K562 (cell line): ENCODE results near the gene HCST. TPM values are rescaled to one million over a fixed set of nuclear protein-coding genes. Genes with fewer than 3 reads are reported as not detected.

Experiments
- ATAC-seq: fragments of 200-7000 bp; cut with Tn5 transposase; 3 replicates; pipeline ENCODE4 v1.9.1; 2020; ENCODE audit warnings: moderate library complexity
- BruUV-seq: library from RNA; stranded (reverse); fragments of 400-500 nt; replicated peaks from 2 replicates; lab custom pipeline; 2021; lab: Mats Ljungman, UMichigan
- CTCF ChIA-PET: fragments of 300-600 bp; formaldehyde crosslinking; extraction: SDS; loops from one replicate; lab custom pipeline; 2021; ENCODE audit warnings: low intra/inter-chr PET ratio; lab: Yijun Ruan, JAX
- POLR2A ChIA-PET: fragments of 300-600, 350-650 bp; sonication (Branson Sonifier 250); formaldehyde crosslinking; extraction: SDS; loops from one replicate; lab custom pipeline; 2021; ENCODE audit warnings: antibody characterized with exemption, inconsistent platforms; lab: Yijun Ruan, JAX
- DNase-seq, 4 experiments: peaks; one replicate each; pipeline versions ENCODE4 v3.0.0 to v3.0.0-alpha.2; 2011 to 2018; ENCODE audit warnings: low spot score in 3 of 4, mixed read lengths in 3 of 4; ENCODE audit errors: extremely low read depth in 1 of 4
- FAIRE-seq: peaks from 2 replicates; lab custom pipeline; 2011; peaks lifted over from hg19 to GRCh38; lab: Jason Lieb, UNC
- H2AFZ ChIP-seq: 2 replicates; pipeline ENCODE4 v1.6.0; 2011; ENCODE audit warnings: low read depth, low read length, control low read depth, inconsistent platforms
- H3K27ac ChIP-seq: fragments of 200-600 bp; 3 replicates; pipeline ENCODE4 v1.8.0; 2011; ENCODE audit warnings: low read depth, mild to moderate bottlenecking, control low read depth, inconsistent platforms, low read length, moderate library complexity, mixed read lengths; ENCODE audit errors: extremely low read depth
- H3K27me3 ChIP-seq, 2 experiments: fragments of 300-600 bp in 1 of 2; 2 replicates in 1 of 2; 3 replicates in 1 of 2; pipeline versions ENCODE4 v1.6.0 to v1.8.0; 2011; ENCODE audit warnings: inconsistent platforms in 2 of 2, low read length in 2 of 2, mild to moderate bottlenecking in 1 of 2, mixed read lengths in 1 of 2, moderate library complexity in 1 of 2; ENCODE audit not compliant: control insufficient read depth in 2 of 2, insufficient read depth in 2 of 2
- H3K36me3 ChIP-seq: fragments of 300-600 bp; 3 replicates; pipeline ENCODE4 v1.8.0; 2011; ENCODE audit warnings: mild to moderate bottlenecking, low read length, inconsistent platforms; ENCODE audit not compliant: control insufficient read depth, insufficient read depth
- H3K4me1 ChIP-seq, 2 experiments: fragments of 200-600 bp in 1 of 2; replicated peaks in 1 of 2; 2 replicates in 1 of 2; 3 replicates in 1 of 2; pipeline versions ENCODE4 v1.5.1 to v1.8.0; 2011; ENCODE audit warnings: inconsistent platforms in 2 of 2, low read length in 2 of 2, mild to moderate bottlenecking in 1 of 2, mixed read lengths in 1 of 2, moderate library complexity in 1 of 2; ENCODE audit not compliant: control insufficient read depth in 2 of 2, insufficient read depth in 2 of 2
- H3K4me2 ChIP-seq: 2 replicates; pipeline ENCODE4 v1.6.1; 2011; ENCODE audit warnings: low read length, control low read depth, inconsistent platforms, mixed read lengths; ENCODE audit not compliant: insufficient read depth
- H3K4me3 ChIP-seq: fragments of 200-600 bp; sonication (generic), shearing (Covaris generic); 2 replicates; pipeline ENCODE4 v1.5.1; 2016; ENCODE audit warnings: control low read depth, inconsistent platforms
- H3K79me2 ChIP-seq: fragments of 200-600 bp; 3 replicates; pipeline ENCODE4 v1.8.0; 2011; ENCODE audit warnings: low read length, inconsistent platforms; ENCODE audit not compliant: control insufficient read depth, insufficient read depth
- H3K9ac ChIP-seq, 2 experiments: 2 replicates each; pipeline versions ENCODE4 v1.6.0 to v1.6.1; 2011; ENCODE audit warnings: low read depth in 2 of 2, low read length in 2 of 2, control low read depth in 1 of 2, inconsistent platforms in 1 of 2, mild to moderate bottlenecking in 1 of 2, mixed read lengths in 1 of 2; ENCODE audit not compliant: insufficient read depth in 1 of 2
- H3K9me1 ChIP-seq: one replicate; pipeline ENCODE4 v1.6.0; 2011; ENCODE audit warnings: inconsistent platforms, mild to moderate bottlenecking, low read length, moderate library complexity; ENCODE audit not compliant: control insufficient read depth, insufficient read depth
- H3K9me3 ChIP-seq: replicated peaks from 2 replicates; pipeline ENCODE4 v1.5.1; 2011; ENCODE audit warnings: low read depth, low read length, inconsistent platforms; ENCODE audit not compliant: control insufficient read depth, insufficient read depth
- H4K20me1 ChIP-seq: replicated peaks from 2 replicates; pipeline ENCODE4 v1.6.1; 2011; ENCODE audit warnings: low read length, inconsistent platforms, mixed read lengths; ENCODE audit not compliant: control insufficient read depth, insufficient read depth
- FOXO4 ChIP-seq: fragments of 450-650 bp; formaldehyde crosslinking; IDR thresholded peaks from 2 replicates; pipeline ENCODE4 v1.4.0; 2020; ENCODE audit warnings: mild to moderate bottlenecking, moderate library complexity
- POLR2AphosphoS5 ChIP-seq: IDR thresholded peaks from 2 replicates; pipeline ENCODE4 v1.6.1; 2011; ENCODE audit warnings: mild to moderate bottlenecking, low read depth, low read length, moderate library complexity; ENCODE audit not compliant: control insufficient read depth, insufficient read depth
- WGBS: fragments of 100-300 bp; shearing (Covaris generic); methylation state at CpG from one replicate; pipeline ENCODE4 v1.1.6; 2016; ENCODE audit warnings: low coverage, mixed read lengths; ENCODE audit not compliant: insufficient coverage; ENCODE audit errors: missing lambda C conversion rate; 5-methylcytosine and 5-hydroxymethylcytosine counted together
- in situ Hi-C: fragments of 300-500 bp; cut with MboI; formaldehyde crosslinking; loops from 4 replicates; pipeline ENCODE4 v1.15.0; 2018; ENCODE audit warnings: inconsistent platforms, mixed read lengths
- intact Hi-C: fragments of 100-400 bp; cut with micrococcal nuclease; formaldehyde crosslinking; loops from 2 replicates; pipeline ENCODE4 v1.14.2; 2022
- polyA plus RNA-seq, 8 experiments: library from polyadenylated mRNA; depleted of rRNA in 4 of 8; stranded (reverse) in 5 of 8; unstranded in 3 of 8; fragments of >200 nt; fragmentation: Nextera tagmentation in 2 of 8; fragmentation: Illumina TruSeq in 1 of 8; extraction: Ambion mirVana in 2 of 8; extraction: Trizol in 1 of 8; gene quantifications; 2 replicates each; pipeline versions ENCODE4 v1.2.1 to v1.2.3, GENCODE V29; 2011 to 2014; ENCODE audit warnings: inconsistent platforms in 1 of 8, missing spikeins in 1 of 8
- total RNA-seq, 7 experiments: library from RNA; depleted of rRNA in 6 of 7; stranded (reverse); fragments of >200 nt in 6 of 7; fragmentation: Illumina TruSeq in 2 of 7; extraction: Trizol in 2 of 7; gene quantifications; 2 replicates each; pipeline versions ENCODE4 v1.2.1 to v1.2.3, GENCODE V29; 2011 to 2021; ENCODE audit warnings: low replicate concordance in 1 of 7

HCST gene
- total and polyA plus RNA-seq, 9 of the 15 experiments (the other 6 are each of a cell fraction or from before 2014, with no cell fraction given), result 0.29 to 1.9 (median 0.95) TPM; not detected in 2

DNA sequence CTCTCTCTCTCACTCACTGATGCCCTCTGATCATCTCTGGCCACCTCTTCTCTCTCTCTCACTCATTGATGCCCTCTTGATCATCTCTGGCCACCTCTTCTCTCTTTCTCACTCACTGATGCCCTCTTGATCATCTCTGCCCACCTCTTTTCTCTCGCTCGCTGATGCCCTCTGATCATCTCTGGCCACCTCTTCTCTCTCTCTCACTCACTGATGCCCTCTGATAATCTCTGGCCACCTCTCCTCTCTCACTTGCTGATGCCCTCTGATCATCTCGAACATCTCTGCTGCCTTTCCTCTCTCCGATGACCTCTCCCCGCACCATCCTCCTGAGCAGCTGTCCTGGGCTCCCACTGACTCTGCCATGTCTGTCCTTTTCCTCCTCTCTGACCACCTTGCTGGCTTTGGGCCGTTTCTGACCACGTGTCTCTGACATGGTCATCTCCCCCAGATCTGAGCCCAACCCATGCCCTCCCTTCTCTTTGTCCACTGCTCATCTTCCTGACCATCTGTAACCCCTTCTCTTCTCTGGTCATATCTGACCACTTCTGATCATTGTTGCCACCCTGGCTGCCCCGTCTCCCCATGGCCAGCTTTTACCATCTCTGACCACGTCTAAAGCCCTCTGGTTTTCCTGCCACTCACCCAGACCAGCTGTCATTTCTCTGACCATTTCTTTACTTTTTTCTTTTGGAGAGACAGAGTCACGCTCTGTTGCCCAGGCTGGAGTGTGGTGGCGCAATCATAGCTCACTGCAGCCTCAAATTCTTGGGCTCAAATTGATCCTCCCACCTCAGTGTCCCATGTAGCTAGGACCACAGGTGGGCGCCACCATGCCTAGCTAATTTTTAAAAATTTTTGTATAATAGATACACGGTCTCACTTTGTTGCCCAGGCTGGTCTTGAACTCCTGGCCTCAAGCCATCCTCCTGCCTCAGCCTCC, 36.2 kb downstream of the HCST start (continued):
- no peak for TF ChIP-seq FOXO4 (CRISPR knock-in tag)

GRCh38 chr19:35939307-35940077, 37.2 kb downstream of the HCST start:
- DNase-seq (no peak), ATAC-seq (no peak), FAIRE-seq (no peak)
- in situ Hi-C loops, result no loop called here
- no peak overlapping the region for H2AFZ ChIP-seq
- H3K27me3 ChIP-seq, result peaks cover 41 to 84% of the 10 kb centered on the region in 2 experiments
- ChIA-PET POLR2A (no interaction called here), CTCF (no interaction called here)
- no peaks in the 10 kb centered on the region for H3K9me1 ChIP-seq
- no peak overlapping the region for H3K27ac ChIP-seq
- no peak overlapping the region for H3K9ac ChIP-seq
- no peaks in the 10 kb centered on the region for H3K36me3 ChIP-seq
- TF ChIP-seq POLR2AphosphoS5, result no peak
- H3K4me3 ChIP-seq, result no peak overlapping the region
- peaks cover 0 to 27% of the 10 kb centered on the region in 2 experiments; a peak in 3 of 5 replicates for H3K4me1 ChIP-seq
- intact Hi-C loops, result loop anchor here (10.0 kb wide), 1 partner anchor 115 kb away; no protein-coding TSS in a partner anchor
- no peaks in the 10 kb centered on the region for H3K9me3 ChIP-seq
- H4K20me1 ChIP-seq, result peaks cover 11% of the 10 kb centered on the region; the same call in 1 of the 2 replicates
- H3K79me2 ChIP-seq, result no peaks in the 10 kb centered on the region
- 34% methylated on average over 35 of the region's 55 CpGs for WGBS
- H3K4me2 ChIP-seq, result no peak overlapping the region
- no TSS peak for BruUV-seq
